CD4-positive, alpha-beta T cell treated with Interleukin-21 for 1 hour (primary cell): Measurements from ENCODE around the gene TYW5.
A peak's percentile ranks its signal among the peaks of the same experiment; 100 is the strongest.

Source experiments
- DNase-seq: peaks from one replicate; pipeline ENCODE4 v3.0.0-alpha.2; 2020

TYW5 gene

GRCh38 chr2:199972088-199972626 lies 16.9 kb upstream of the TYW5 start:
- no peak for DNase-seq

GRCh38 chr2:199968126-199968525 lies 12.8 kb upstream of the TYW5 start:
- no peak for DNase-seq

- DNase-seq = no peak
These were observed 11.7 kb upstream of the TYW5 start for GRCh38 chr2:199966976-199967375.

- no peak for DNase-seq
These were observed 11.1 kb upstream of the TYW5 start for GRCh38 chr2:199966405-199966804.

GRCh38 chr2:199962203-199962602 lies 6.9 kb upstream of the TYW5 start:
- no peak for DNase-seq

GRCh38 chr2:199958014-199958413 lies 2.7 kb upstream of the TYW5 start:
- no peak for DNase-seq

GRCh38 chr2:199956062-199956380 lies 730 bp upstream of the TYW5 start:
- DNase-seq = no peak

- no peak for DNase-seq
These were observed 318 bp downstream of the TYW5 start for GRCh38 chr2:199955007-199955338.

GRCh38 chr2:199951023-199951422 lies 4.3 kb downstream of the TYW5 start:
- no peak for DNase-seq

- no peak for DNase-seq
These were observed 4.9 kb downstream of the TYW5 start for GRCh38 chr2:199950396-199950795.

GRCh38 chr2:199946836-199947235 lies 8.5 kb downstream of the TYW5 start:
- DNase-seq = no peak

- no peak for DNase-seq
These were observed 9.1 kb downstream of the TYW5 start for GRCh38 chr2:199946196-199946595.

- no peak for DNase-seq
These were observed 11.9 kb downstream of the TYW5 start for GRCh38 chr2:199943373-199943772.

- peak; percentile 10 for DNase-seq
These were observed 14.9 kb downstream of the TYW5 start for GRCh38 chr2:199940373-199940772.

- DNase-seq = no peak
These were observed 18.7 kb downstream of the TYW5 start for GRCh38 chr2:199936554-199936953.

- DNase-seq = no peak
These were observed 21.8 kb downstream of the TYW5 start for GRCh38 chr2:199933466-199933865.

- DNase-seq = no peak
These were observed 22.9 kb downstream of the TYW5 start for GRCh38 chr2:199932312-199932855.

GRCh38 chr2:199929262-199929661 lies 26.0 kb downstream of the TYW5 start:
- DNase-seq = no peak

- DNase-seq = no peak
These were observed 26.7 kb downstream of the TYW5 start for GRCh38 chr2:199928626-199929025.

GRCh38 chr2:199928226-199928625 lies 27.1 kb downstream of the TYW5 start:
- DNase-seq = no peak

GRCh38 chr2:199926806-199927205 lies 28.5 kb downstream of the TYW5 start:
- no peak for DNase-seq

GRCh38 chr2:199923924-199924323 lies 31.4 kb downstream of the TYW5 start:
- DNase-seq = no peak

- DNase-seq = no peak
These were observed 32.4 kb downstream of the TYW5 start for GRCh38 chr2:199922856-199923255.

GRCh38 chr2:199916980-199917379 lies 38.3 kb downstream of the TYW5 start:
- no peak for DNase-seq

- DNase-seq = no peak
These were observed 40.8 kb downstream of the TYW5 start for GRCh38 chr2:199914372-199914958.
